DOHH2 (cell line): ENCODE measurements around the gene WARS2.

Source experiments
- EZH2phosphoT487 ChIP-seq: fragments of 200-600 bp; sonication (generic); IDR thresholded peaks from 2 replicates; pipeline ENCODE4 v1.6.1; 2017; ENCODE audit warnings: borderline replicate concordance, mild to moderate bottlenecking, antibody characterized with exemption, low read length, moderate library complexity, mixed read lengths
- TF ChIP-seq, protein P1 (sequence below): fragments of 200-600 bp; sonication (generic); IDR thresholded peaks from one replicate; pipeline ENCODE4 v1.5.1; 2014; ENCODE audit warnings: antibody characterized with exemption, mild to moderate bottlenecking, low read depth, low read length; ENCODE audit not compliant: poor library complexity, severe bottlenecking

- TF ChIP-seq, protein P1, sequence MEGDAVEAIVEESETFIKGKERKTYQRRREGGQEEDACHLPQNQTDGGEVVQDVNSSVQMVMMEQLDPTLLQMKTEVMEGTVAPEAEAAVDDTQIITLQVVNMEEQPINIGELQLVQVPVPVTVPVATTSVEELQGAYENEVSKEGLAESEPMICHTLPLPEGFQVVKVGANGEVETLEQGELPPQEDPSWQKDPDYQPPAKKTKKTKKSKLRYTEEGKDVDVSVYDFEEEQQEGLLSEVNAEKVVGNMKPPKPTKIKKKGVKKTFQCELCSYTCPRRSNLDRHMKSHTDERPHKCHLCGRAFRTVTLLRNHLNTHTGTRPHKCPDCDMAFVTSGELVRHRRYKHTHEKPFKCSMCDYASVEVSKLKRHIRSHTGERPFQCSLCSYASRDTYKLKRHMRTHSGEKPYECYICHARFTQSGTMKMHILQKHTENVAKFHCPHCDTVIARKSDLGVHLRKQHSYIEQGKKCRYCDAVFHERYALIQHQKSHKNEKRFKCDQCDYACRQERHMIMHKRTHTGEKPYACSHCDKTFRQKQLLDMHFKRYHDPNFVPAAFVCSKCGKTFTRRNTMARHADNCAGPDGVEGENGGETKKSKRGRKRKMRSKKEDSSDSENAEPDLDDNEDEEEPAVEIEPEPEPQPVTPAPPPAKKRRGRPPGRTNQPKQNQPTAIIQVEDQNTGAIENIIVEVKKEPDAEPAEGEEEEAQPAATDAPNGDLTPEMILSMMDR = no peak
- no peak for TF ChIP-seq EZH2phosphoT487
Measured at GRCh38 chr1:119139857-119140176, 636 bp downstream of the WARS2 start.
